ENCODE measurements around the gene LIMK1.

DNA sequence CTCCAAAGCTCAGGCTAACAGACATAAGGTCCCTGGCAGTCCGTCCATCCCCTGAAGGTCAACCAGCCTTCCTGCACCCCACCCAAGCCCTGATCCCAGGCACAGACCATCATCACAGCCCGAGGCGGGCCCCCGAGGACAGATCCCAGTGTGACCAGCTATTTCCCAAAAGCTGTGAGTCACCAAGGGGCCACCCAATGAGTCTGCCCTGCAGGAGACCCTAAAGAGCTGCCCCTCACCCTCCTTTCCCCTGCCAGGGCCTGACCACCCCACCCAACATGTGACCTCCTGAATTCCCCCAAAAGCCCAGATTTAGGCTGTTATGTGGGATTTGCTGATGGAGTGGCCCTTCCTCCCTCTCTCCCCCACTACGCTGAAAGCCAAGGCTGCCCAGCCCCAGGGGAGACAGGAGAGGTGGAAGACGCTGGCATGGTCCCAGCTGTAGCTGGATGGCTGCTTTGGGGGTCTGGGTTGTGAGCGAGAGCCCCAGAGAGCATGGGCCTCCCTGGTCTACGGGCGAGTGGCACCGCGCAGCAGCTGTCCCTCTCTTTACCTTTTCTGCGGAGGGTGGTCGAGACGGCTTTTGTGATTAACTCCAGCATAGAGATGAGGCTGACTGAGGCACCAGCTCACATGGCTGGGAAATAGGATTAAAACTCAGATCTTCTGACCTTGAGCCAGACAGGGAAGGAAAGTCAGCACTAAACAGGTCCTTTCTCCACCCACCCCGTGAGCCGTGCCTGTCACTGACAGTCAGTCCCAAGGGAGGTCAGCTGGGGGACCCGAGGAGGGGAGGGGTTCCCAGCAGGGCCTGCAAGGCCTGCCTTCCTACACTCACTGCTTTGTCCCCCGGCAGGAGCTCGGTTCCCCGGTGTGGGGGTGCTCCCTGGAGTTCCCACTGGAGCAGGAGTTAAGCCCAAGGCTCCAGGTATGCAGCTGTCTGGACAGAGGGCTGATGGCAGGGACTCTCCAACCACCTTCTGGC, 38.9 kb upstream of the LIMK1 start:
- TF ChIP-seq, protein P1, sequence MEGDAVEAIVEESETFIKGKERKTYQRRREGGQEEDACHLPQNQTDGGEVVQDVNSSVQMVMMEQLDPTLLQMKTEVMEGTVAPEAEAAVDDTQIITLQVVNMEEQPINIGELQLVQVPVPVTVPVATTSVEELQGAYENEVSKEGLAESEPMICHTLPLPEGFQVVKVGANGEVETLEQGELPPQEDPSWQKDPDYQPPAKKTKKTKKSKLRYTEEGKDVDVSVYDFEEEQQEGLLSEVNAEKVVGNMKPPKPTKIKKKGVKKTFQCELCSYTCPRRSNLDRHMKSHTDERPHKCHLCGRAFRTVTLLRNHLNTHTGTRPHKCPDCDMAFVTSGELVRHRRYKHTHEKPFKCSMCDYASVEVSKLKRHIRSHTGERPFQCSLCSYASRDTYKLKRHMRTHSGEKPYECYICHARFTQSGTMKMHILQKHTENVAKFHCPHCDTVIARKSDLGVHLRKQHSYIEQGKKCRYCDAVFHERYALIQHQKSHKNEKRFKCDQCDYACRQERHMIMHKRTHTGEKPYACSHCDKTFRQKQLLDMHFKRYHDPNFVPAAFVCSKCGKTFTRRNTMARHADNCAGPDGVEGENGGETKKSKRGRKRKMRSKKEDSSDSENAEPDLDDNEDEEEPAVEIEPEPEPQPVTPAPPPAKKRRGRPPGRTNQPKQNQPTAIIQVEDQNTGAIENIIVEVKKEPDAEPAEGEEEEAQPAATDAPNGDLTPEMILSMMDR (conservative IDR thresholded peaks at IDR 0.05; ENCODE audit: low read depth, low read length) = no peak
- TF ChIP-seq POLR2A (IDR thresholded peaks at IDR 0.05; ENCODE audit: low read depth, low read length) (no peak), BHLHE40 (IDR thresholded peaks at IDR 0.05; ENCODE audit: low read depth, low read length) (no peak), CEBPB (IDR thresholded peaks at IDR 0.05; ENCODE audit: low read depth, low read length) (no peak)
- TF ChIP-seq, protein P2, sequence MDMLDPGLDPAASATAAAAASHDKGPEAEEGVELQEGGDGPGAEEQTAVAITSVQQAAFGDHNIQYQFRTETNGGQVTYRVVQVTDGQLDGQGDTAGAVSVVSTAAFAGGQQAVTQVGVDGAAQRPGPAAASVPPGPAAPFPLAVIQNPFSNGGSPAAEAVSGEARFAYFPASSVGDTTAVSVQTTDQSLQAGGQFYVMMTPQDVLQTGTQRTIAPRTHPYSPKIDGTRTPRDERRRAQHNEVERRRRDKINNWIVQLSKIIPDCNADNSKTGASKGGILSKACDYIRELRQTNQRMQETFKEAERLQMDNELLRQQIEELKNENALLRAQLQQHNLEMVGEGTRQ (IDR thresholded peaks at IDR 0.05; ENCODE audit: low read depth, low read length) = no peak

All from IMR-90 (cell line).